Effector memory CD4-positive, alpha-beta T cell (primary cell): ENCODE measurements around the gene OPN5.
"Not testable (repeated sequence)": the region's sequence is repeated elsewhere in the genome, so short reads cannot be mapped to it uniquely, and the experiment has no call there.

ENCODE experiments used
- DNase-seq, 3 donors: peaks; one replicate each; pipeline ENCODE4 v3.0.0-alpha.2; 2020
- H3K27ac ChIP-seq: 2 replicates; pipeline ENCODE4 v1.7.0; 2013; ENCODE audit warnings: mild to moderate bottlenecking, low read length, moderate library complexity; ENCODE audit not compliant: insufficient read depth, poor library complexity, severe bottlenecking
- H3K27me3 ChIP-seq: replicated peaks from 2 replicates; pipeline ENCODE4 v1.7.0; 2013; ENCODE audit warnings: mild to moderate bottlenecking, low read length; ENCODE audit not compliant: insufficient read depth, control insufficient read depth, poor library complexity, severe bottlenecking
- H3K36me3 ChIP-seq: 2 replicates; pipeline ENCODE4 v1.7.0; 2013; ENCODE audit warnings: mild to moderate bottlenecking, low read length, moderate library complexity; ENCODE audit not compliant: control insufficient read depth, insufficient read depth
- H3K4me1 ChIP-seq: 2 replicates; pipeline ENCODE4 v1.7.0; 2013; ENCODE audit warnings: low read length, mild to moderate bottlenecking; ENCODE audit not compliant: control insufficient read depth, insufficient read depth, poor library complexity, severe bottlenecking
- H3K4me3 ChIP-seq: 2 replicates; pipeline ENCODE4 v1.7.0; 2013; ENCODE audit warnings: low read length, low read depth, mild to moderate bottlenecking; ENCODE audit not compliant: insufficient read depth, poor library complexity, severe bottlenecking
- H3K9me3 ChIP-seq: 2 replicates; pipeline ENCODE4 v1.7.0; 2013; ENCODE audit warnings: mild to moderate bottlenecking, low read length, moderate library complexity; ENCODE audit not compliant: control insufficient read depth
- total RNA-seq, 3 donors: gene quantifications; one replicate each; lab custom pipeline; 2026; lab: John Stamatoyannopoulos, UW

Gene OPN5, protein sequence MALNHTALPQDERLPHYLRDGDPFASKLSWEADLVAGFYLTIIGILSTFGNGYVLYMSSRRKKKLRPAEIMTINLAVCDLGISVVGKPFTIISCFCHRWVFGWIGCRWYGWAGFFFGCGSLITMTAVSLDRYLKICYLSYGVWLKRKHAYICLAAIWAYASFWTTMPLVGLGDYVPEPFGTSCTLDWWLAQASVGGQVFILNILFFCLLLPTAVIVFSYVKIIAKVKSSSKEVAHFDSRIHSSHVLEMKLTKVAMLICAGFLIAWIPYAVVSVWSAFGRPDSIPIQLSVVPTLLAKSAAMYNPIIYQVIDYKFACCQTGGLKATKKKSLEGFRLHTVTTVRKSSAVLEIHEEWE
- 0 reads per million in 3 donors for total RNA-seq

DNA sequence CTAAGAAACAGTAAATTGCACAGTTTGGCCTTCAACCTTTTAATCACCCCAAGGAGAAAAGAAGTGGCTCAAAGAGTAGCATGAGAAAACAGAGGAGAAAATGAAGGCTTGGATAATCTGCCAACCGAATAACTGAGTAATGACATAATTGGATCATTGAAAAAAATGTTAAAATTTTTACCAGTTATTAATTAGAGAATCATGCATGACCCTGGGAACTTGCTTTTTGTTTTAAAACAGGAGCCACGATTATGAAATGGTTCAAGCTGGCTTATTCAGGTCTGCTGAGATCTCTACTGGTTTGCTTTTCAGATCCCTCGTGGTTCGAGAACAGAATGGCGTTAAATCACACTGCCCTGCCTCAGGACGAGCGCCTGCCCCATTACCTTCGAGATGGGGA is at the start of gene OPN5:
TSS of gene OPN5 (plus strand) at position 301 of the 400 bp plus-strand sequence. CDS start at position 336, 35 bp downstream.
- no peak within 1 kb of the TSS for H3K4me3 ChIP-seq
- no peaks in the 10 kb centered on the region for H3K4me1 ChIP-seq
- no peaks in the 10 kb centered on the region for H3K9me3 ChIP-seq
- H3K27me3 ChIP-seq, result no peaks in the 10 kb centered on the region
- no peaks in the 10 kb centered on the region for H3K36me3 ChIP-seq
- H3K27ac ChIP-seq, result no peak within 1 kb of the TSS
- no peak for DNase-seq

DNA sequence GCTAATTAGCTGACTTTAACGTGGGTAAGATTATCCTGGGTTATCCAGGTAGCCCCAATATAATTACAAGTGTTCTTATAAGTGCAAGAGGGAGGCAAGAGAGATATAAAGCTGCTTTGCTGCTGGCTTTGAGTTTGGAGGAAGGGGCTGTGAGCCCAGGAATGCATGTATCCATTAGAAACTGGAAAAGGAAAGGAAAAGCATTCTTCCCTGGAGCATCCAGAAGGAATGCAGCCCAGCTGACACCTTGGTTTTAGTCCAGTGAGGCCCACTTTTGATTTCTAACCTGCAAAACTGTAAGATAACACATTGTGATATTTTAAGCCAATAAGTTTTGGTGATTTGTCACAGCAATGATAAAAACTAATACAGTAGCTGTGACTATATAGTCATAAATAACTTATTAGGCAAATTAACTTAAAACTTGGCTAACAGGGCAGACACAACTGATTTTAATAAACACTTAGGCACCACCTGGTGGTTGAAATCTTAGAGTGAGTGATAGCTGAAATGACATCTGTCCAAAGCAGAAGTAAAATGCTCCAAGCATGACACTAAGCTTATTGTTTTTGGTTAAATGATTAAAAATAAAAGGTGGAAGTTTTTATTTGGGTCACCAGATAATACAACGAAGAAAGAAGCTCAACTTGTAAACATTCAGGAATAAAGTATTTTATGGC is 47.8 kb upstream of the OPN5 start:
- no peak overlapping the region for H3K4me3 ChIP-seq
- H3K9me3 ChIP-seq, result no peaks in the 10 kb centered on the region
- H3K36me3 ChIP-seq, result no peaks in the 10 kb centered on the region
- H3K27ac ChIP-seq, result no peak overlapping the region
- DNase-seq, result no peak
- no peaks in the 10 kb centered on the region for H3K4me1 ChIP-seq
- no peaks in the 10 kb centered on the region for H3K27me3 ChIP-seq

DNA sequence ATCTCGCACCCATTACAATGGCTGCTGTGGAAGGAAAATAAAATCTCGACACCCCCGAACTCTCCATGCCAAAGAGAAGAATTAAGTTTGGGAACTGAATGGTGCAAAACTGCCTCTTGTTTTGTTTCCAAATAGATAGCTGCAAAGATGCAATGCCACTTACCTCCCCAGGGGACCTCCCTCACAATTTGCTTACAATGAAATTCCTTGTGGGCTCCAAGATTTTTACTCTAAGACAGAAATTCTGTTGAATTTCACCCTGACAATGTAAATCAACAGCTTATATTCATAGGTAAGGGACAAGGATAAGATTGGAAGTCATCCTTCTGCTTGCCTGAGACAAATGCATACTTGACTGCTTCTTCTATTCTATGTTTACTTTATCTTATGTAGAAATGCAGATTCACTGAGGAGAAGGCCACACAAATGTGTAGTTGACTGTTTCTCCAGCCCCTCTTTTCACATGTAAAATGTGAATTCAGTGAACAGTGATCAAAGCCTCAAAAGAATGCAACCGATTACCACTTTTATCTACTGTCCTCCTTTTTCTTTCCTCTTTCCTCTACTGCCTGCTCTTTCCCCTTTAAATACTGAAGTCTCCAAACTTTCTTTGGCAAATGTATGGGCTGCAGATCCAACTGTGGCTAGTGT is 46.9 kb upstream of the OPN5 start:
- no peaks in the 10 kb centered on the region for H3K4me1 ChIP-seq
- H3K36me3 ChIP-seq, result no peaks in the 10 kb centered on the region
- no peak overlapping the region for H3K4me3 ChIP-seq
- DNase-seq, result no peak
- H3K9me3 ChIP-seq, result no peaks in the 10 kb centered on the region
- no peak overlapping the region for H3K27ac ChIP-seq
- H3K27me3 ChIP-seq, result no peaks in the 10 kb centered on the region

DNA sequence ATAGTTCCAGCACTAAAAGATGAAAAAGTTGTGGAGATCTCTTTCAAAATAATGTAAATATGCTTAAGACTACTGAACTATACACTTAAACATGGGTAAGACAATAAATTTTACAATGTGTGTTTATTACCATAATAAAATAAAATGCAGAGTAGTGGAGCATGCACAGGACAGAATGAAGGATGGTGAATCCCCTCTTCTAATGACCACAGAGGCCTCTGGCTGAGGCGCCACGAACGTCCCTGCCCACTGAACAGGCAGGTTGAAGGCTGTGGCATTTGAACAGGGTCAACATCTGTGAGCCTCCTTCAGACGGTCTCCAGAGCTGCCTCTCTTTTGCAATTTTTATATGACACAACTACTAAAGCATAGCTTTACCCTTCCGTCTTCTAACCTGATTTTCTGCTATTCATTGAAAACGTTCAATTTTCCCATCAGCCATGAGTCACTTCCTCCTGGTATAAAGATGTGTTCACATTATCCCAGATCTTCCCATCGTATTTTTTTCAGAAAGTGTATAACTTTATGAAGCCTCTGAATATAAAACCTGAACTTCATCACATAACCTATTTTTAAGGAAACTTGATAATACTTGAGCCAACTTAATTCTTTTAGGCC is 45.6 kb upstream of the OPN5 start:
- Histone ChIP-seq H3K27ac (no peak overlapping the region), H3K4me1 (no peaks in the 10 kb centered on the region), H3K27me3 (no peaks in the 10 kb centered on the region), H3K9me3 (no peaks in the 10 kb centered on the region), H3K4me3 (no peak overlapping the region), H3K36me3 (no peaks in the 10 kb centered on the region)
- no peak for DNase-seq

DNA sequence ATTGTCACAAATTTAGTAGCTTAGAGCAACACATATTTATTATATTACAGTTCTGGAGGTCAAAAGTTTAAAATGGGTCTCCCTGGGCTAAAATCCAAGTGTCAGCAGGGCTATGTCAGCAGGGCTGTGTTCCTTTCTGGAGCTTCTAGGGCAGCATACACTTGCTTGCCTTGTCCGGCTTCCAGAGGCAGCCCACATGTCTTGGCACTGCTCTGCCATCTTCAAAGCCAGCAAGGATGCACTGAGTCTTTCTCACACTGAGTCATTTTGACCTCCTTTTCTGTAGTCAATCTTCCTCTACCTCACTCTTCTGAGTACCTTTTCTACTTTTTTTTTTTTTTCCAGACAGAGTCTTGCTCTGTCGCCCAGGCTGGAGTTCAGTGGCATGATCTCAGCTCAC is 44.4 kb upstream of the OPN5 start:
- Histone ChIP-seq H3K27me3 (no peaks in the 10 kb centered on the region), H3K36me3 (no peaks in the 10 kb centered on the region), H3K4me3 (no peak overlapping the region), H3K27ac (no peak overlapping the region), H3K9me3 (no peaks in the 10 kb centered on the region), H3K4me1 (no peaks in the 10 kb centered on the region)
- no peak for DNase-seq

DNA sequence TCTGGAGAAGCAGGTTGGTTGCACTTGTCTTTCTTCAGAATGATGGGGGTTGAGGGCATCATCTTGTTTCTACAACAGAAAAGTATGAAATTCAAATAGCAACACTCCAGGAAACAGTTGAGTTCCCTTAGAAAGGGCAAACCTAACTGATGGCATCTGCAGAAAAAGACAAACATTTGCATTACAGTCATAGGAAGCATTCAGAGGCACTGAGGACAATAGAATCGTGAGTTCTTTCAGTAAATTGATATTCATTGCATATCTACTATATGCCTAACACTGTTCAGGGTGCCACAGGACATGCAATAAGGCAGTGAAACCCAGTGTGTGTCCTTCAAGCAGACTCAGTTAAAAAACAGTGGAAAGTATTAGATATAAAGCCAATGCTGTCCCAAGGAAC is 41.1 kb upstream of the OPN5 start:
- no peak for DNase-seq
- Histone ChIP-seq H3K36me3 (no peaks in the 10 kb centered on the region), H3K9me3 (no peaks in the 10 kb centered on the region), H3K27me3 (no peaks in the 10 kb centered on the region), H3K27ac (no peak overlapping the region), H3K4me3 (no peak overlapping the region), H3K4me1 (no peaks in the 10 kb centered on the region)

DNA sequence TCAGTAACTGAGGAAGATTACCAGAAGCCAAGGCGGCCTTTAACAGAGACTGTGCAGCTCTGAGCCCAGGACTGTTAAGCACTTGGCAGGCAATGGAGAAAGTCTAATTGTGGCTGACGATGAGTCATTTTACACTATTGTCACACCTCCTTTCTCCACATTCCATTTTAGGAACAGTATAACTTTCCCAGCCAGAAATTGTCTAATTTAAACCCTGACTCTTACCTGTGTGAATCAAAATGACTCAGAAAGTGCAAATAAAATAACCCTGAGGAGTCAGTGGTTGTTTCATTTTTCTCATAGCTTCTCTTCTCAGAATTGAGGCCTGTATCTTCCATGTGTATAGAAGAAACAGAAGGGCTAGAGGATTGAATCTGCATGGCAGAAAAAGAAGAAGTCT is 40.0 kb upstream of the OPN5 start:
- no peak overlapping the region for H3K4me3 ChIP-seq
- H3K36me3 ChIP-seq, result no peaks in the 10 kb centered on the region
- H3K27me3 ChIP-seq, result no peaks in the 10 kb centered on the region
- no peak for DNase-seq
- no peaks in the 10 kb centered on the region for H3K4me1 ChIP-seq
- H3K27ac ChIP-seq, result no peak overlapping the region
- no peaks in the 10 kb centered on the region for H3K9me3 ChIP-seq

DNA sequence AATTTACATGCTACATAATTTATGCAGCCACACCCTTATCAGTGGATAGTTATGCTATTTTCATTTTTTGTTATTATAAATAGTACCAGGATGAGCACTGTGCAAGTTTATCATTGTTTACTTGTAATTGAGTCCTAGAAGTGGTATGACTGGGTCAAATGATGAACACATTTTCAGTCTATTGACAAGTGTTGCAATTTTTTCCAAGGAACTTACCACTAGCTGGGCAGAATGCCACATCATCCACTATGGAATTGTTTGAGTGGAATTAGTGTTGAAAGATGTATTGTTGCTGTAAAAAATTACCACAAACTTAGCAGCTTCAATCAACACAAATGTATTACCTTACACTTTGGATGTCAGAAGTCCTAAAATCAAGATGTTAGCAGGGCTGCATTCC is 38.1 kb upstream of the OPN5 start:
- H3K36me3 ChIP-seq, result no peaks in the 10 kb centered on the region
- no peaks in the 10 kb centered on the region for H3K4me1 ChIP-seq
- H3K27ac ChIP-seq, result no peak overlapping the region
- no peaks in the 10 kb centered on the region for H3K27me3 ChIP-seq
- H3K4me3 ChIP-seq, result no peak overlapping the region
- DNase-seq, result no peak
- no peaks in the 10 kb centered on the region for H3K9me3 ChIP-seq

DNA sequence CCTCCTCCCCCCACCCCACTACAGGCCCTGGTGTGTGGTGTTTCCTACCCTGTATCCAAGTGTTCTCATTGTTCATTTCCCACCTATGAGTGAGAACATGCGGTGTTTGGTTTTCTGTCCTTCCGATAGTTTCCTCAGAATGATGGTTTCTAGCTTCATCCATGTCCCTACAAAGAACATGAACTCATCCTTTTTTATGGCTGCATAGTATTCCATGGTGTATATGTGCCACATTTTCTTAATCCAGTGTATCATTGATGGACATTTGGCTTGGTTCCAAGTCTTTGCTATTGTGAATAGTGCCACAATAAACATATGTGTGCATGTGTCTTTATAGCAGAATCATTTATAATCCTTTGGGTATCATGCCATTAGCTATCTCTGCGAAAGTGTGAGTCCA is 36.6 kb upstream of the OPN5 start:
- not testable (repeated sequence) for H3K27ac ChIP-seq, H3K4me1 ChIP-seq, DNase-seq, H3K27me3 ChIP-seq, H3K36me3 ChIP-seq, H3K9me3 ChIP-seq, H3K4me3 ChIP-seq

DNA sequence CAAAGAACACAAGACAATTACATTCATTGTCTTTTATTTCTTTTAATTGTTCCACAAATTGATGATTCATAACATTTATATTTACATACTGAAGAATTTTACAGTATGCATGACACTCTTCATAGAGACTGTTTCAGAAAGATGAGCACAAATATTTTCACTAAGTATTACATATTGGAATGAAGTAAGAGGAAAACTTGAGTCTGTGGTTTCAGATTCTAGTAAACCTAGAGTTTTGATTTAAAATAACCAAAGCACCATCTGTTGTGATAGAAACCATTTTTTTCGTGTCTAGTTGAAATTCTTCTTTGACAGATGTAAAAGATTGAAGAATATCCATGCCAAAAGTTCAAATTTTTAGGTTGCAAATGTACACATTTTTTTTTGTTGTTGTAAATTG is 32.1 kb upstream of the OPN5 start:
- no peaks in the 10 kb centered on the region for H3K27me3 ChIP-seq
- no peak overlapping the region for H3K4me3 ChIP-seq
- H3K4me1 ChIP-seq, result no peaks in the 10 kb centered on the region
- H3K36me3 ChIP-seq, result no peaks in the 10 kb centered on the region
- H3K27ac ChIP-seq, result no peak overlapping the region
- DNase-seq, result no peak
- no peaks in the 10 kb centered on the region for H3K9me3 ChIP-seq
